G401.6 (cell line): ENCODE measurements around the gene SYTL5.

Experiments
- FAIRE-seq: peaks from 2 replicates; lab custom pipeline; 2012; peaks lifted over from hg19 to GRCh38; lab: Jason Lieb, UNC

Gene SYTL5

DNA sequence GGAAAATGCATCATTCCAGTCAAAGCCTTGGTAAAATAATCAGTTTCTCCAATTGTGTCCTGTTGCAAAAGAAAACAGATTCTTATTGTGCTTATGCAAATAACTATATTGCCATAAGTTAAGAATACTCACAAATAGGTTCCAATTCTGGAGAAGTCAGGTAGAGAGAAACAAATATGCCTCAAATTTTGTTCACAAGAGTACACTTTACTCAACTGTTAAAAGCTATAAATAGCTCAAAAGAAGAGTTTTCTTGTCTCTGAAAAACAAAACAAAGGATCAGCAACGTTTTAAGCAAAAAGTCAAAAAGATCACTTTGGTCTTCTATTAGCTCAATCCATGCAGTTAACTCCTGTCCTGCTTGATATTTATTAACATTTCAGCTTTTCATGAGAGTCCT is 21.9 kb downstream of the SYTL5 start:
- FAIRE-seq = no peak

- no peak for FAIRE-seq
These were observed 30.1 kb downstream of the SYTL5 start for GRCh38 chrX:38036466-38036865.

DNA sequence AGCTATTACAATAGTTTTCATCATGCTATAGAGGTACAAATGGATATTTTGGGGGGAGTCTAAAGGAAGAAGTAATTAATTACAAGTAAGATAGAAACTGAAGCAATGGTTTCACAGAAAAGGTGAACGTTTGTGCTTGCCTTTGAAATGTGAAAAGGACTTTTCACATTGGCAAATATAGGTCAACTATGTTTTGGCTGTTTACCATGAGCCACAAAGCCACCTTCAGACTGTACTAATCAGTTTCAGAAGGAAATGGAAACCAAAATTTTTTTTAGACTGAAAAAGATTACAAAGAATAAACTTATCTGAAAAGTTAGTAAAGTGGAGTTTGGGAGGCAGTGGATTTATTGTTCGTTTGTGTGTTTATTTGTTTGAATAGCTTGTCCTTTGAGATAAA is 32.1 kb downstream of the SYTL5 start:
- no peak for FAIRE-seq

GRCh38 chrX:38041237-38041636 is 34.9 kb downstream of the SYTL5 start:
- no peak for FAIRE-seq

GRCh38 chrX:38044701-38045100 is 38.3 kb downstream of the SYTL5 start:
- no peak for FAIRE-seq

GRCh38 chrX:38045538-38046096 is 39.3 kb downstream of the SYTL5 start:
- no peak for FAIRE-seq

GRCh38 chrX:38048886-38049285 is 42.5 kb downstream of the SYTL5 start:
- no peak for FAIRE-seq

GRCh38 chrX:38050806-38051205 is 44.5 kb downstream of the SYTL5 start:
- no peak for FAIRE-seq

- no peak for FAIRE-seq
These were observed 45.7 kb downstream of the SYTL5 start for GRCh38 chrX:38052096-38052495.

- FAIRE-seq = no peak
These were observed 49.0 kb downstream of the SYTL5 start for GRCh38 chrX:38055170-38055847.

DNA sequence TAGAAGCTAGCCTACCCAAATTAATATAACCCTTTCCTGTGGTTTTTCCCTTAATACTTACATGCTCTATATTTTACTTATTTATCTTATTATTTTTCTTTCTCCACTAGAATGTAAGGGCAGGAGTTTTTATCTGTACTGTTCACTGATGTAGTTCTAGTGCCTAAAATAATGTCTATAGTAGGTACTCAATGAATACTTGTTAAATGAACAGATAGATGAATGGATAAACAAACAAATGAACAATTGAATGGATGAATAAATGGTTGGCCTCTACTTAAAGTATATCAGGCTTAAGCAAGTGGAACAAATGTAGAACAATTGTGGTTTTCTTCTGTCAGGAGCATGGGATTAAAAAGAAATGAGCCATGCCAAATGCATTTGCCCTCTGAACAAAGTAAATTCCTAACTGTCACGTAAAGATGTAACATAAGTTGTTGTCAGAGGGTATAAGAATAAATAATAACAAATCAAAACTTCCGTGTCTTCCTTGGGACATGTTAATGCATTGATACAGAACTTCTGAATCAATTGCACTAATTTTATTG is 54.1 kb downstream of the SYTL5 start:
- no peak for FAIRE-seq

DNA sequence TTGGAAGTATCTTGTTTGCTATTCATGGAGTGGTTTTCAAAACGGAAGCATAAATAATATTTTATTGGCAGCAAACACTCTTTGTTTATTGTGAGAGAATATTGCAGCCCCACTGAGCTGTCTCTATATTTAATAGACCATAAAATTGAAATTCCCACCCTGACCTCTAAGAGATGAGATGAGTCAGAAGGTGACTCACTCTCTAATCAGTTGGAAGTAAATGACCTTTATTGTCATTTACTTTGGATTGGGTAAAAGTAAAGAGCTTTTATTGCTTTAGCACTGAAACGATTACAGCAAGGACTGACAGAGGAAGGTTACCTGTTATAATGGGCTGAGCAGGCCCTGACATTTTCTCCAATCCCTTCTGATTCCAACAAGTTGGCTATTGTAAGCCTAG is 55.0 kb downstream of the SYTL5 start:
- no peak for FAIRE-seq

GRCh38 chrX:38066934-38067333 is 60.6 kb downstream of the SYTL5 start:
- no peak for FAIRE-seq

GRCh38 chrX:38069273-38069672 is 62.9 kb downstream of the SYTL5 start:
- FAIRE-seq = no peak

DNA sequence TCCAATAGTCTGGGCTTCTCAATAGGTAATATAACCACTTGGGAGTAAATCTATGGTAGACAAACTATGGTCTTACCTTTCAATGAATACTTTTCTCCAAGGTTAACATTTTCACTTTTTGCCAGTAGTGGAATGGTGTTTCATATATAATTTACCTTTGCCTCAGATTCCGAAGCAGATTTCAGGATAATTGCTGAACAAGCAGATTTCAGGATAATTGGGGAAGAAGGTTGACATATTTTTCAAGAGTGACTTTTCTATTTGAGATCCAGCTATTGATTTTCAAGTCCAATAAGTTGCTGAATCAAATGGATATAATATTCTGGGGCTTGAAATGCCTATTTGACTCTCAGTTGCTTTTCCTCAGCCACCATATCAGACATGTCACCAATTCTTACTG is 63.6 kb downstream of the SYTL5 start:
- no peak for FAIRE-seq

- FAIRE-seq = no peak
These were observed 73.1 kb downstream of the SYTL5 start for GRCh38 chrX:38079463-38079862.

- FAIRE-seq = no peak
These were observed 74.5 kb downstream of the SYTL5 start for GRCh38 chrX:38080808-38081207.

DNA sequence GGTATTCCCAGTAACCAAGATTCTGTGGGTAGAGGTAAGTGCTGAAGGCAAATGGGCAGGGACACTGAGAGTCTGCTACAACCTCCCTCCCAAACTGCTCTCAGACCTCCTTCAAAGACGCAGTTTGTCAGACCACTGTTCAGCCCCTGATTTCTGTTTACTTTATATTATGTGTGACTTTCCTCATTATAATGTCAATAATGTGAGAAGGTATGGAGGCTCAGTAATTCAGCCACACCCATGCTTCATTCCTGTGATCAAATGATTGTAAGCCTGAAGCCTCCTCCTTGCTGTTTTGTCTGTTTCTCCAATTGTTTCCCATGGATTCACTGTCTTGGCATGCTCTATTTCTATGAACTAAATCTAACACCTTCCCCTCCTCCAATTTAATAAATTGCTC is 75.6 kb downstream of the SYTL5 start:
- no peak for FAIRE-seq

GRCh38 chrX:38082309-38082708 is 76.0 kb downstream of the SYTL5 start:
- no peak for FAIRE-seq

GRCh38 chrX:38085813-38086212 is 79.5 kb downstream of the SYTL5 start:
- no peak for FAIRE-seq

DNA sequence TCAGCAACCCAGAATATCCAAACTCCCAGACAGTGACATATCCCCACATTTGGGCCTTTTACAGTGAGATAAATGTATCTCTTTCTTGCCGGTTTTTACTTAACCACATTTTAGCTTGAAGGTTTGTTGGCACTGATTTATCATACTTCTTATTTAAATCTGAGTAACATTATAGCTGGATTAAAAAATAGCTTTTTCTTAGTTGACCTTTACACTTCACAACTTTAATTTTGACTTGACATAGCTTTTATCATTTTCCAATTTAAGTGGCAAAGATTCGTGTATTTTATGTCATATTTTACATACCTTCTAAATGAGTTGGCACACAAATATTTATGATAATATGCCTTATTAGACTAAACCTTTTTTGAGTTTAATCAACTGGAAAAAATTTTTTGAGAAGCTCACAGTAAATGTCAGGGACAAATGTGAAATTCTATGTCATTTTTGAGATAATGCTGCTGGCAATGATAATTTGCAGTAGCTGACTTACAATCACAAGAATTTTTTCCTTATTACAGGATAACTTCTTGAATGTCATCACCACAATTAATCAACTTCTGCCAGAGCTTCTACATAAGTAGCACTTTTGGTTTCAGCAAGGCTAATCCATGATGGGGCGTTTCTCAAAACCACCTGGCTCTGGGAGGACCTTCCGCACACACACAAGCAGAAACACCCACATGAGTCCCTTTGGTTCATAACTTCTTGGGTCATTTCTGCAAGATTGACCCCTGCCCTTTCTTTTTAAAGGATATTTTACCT is 80.3 kb downstream of the SYTL5 start:
- no peak for FAIRE-seq

- FAIRE-seq = no peak
These were observed 81.2 kb downstream of the SYTL5 start for GRCh38 chrX:38087594-38087993.

DNA sequence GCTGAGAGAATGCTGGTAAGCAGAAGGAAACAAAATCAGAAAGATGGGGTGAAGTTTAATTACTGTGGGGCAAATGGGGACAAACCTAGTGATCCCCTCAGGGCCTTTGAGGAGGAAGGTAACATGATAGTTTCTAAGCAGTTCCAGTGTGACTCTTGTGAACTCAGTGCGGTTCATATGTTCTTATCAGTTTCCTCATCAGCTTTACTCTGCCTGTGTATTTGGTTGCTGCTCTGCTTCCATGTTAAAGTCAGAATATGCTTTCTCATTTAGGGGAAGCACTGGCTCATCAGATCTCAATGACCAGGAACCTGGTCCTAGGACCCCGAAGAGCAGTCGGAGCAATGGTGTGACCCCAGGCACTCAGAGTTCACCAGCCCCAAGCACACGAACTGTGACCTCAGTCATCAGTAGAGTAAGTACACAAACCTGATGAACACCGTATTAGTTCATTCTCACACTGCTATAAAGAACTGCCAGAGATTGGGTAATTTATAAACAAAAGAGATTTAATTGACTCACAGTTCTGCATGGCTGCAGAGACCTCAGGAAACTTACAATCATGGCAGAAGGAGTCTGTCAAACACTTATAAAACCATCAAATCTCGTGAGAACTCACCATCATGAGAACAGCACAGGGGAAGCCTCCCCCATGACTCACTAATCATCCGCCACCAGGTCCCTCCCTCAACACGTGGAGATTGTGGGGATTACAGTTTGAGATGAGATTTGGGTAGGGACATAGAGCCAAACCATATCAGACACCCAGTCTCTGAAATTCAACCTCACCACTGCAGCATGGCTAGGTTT is 83.0 kb downstream of the SYTL5 start:
- no peak for FAIRE-seq
